ENCODE results near the gene TULP4.

GRCh38 chr6:158322400-158322723 lies 10.1 kb downstream of the TULP4 start:
- no peak for TF ChIP-seq CTCF (IDR thresholded peaks at IDR 0.05; ENCODE audit: control extremely low read depth in 1 of 3, insufficient read depth in 1 of 3, low read depth in 1 of 3, low read length in 3 of 3)
- no peak for TF ChIP-seq YY1 (IDR thresholded peaks at IDR 0.05; ENCODE audit: low read depth, low read length)
- TF ChIP-seq ASH2L (IDR thresholded peaks at IDR 0.05; ENCODE audit: low read length): no peak
- no peak for TF ChIP-seq SIN3A (conservative IDR thresholded peaks at IDR 0.05 in 1 of 2, IDR thresholded peaks at IDR 0.05 in 1 of 2; ENCODE audit: low read depth in 1 of 2, low read length in 2 of 2)
- no peak for TF ChIP-seq POLR2AphosphoS5 (IDR thresholded peaks at IDR 0.05; ENCODE audit: low read depth, low read length)
- no peak for TF ChIP-seq SUZ12 (IDR thresholded peaks at IDR 0.05; ENCODE audit: low read length)
- TF ChIP-seq GTF2F1 (IDR thresholded peaks at IDR 0.05; ENCODE audit: borderline replicate concordance, low read depth, low read length): no peak
- TF ChIP-seq EZH2 (IDR thresholded peaks at IDR 0.05; ENCODE audit: low read depth, low read length, severe bottlenecking): no peak
- TF ChIP-seq TBP (IDR thresholded peaks at IDR 0.05; ENCODE audit: low read depth, low read length): no peak
- no peak for TF ChIP-seq USF2 (IDR thresholded peaks at IDR 0.05; ENCODE audit: low read length)
